NCI-H146 (cell line): ENCODE data around the gene FBXO30.

ENCODE experiments used
- DNase-seq: peaks from one replicate; lab custom pipeline; 2025; lab: John Stamatoyannopoulos, UW

The FBXO30 gene

GRCh38 chr6:145814501-145815308 is at the start of gene FBXO30:
Gene FBXO30 (minus strand): TSS chr6:145814795. CDS start chr6:145806405, 8,390 bp downstream.
- peak; percentile 95 for DNase-seq

DNA sequence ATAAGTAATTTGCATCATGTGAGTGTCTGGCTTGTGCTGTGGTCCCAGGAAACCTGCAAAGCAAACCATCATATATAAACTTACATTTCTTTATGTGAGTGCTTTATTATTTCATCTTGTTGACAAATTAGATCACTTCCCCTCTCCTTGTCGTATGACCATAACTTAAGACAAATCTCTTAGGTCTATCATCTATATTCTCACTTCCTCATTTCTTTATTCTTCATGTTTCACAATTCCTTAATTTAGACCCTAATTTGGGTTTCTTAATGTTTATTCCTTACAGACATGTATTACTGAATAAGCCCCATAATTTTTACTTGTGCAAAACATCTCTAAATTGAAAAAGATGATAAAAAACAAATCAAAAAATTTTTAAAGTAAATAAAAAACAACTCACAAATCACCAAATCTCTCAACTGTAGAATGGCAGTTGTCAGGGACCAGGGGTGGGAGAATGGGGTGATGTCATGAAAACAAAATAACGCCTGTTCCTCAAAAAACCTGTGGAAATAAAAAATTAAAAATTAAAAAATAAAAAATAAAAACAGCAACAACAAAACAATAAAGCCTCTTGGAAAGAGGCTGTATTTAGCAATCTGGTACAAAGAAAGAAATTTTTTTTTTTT is 49.5 kb upstream of the FBXO30 start:
- no peak for DNase-seq

- no peak for DNase-seq
Observed at GRCh38 chr6:145863366-145863765, 48.8 kb upstream of the FBXO30 start.

DNA sequence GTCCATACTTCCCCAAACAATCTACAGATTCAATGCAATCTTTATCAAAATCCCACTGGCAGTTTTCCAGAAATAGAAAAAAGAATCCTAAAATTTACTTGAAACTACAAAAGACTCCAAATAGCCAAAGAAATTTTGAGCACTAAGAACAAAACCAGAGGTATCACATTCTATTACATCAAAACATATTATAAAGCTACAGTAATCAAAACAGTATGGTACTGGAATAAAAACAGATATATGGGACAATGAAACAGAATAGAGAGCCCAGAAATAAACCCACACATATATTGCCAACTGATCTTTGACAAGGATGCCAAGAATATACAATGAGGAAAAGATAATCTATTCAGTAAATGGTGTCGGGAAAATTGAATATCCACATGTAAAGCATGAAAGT is 46.0 kb upstream of the FBXO30 start:
- no peak for DNase-seq

DNA sequence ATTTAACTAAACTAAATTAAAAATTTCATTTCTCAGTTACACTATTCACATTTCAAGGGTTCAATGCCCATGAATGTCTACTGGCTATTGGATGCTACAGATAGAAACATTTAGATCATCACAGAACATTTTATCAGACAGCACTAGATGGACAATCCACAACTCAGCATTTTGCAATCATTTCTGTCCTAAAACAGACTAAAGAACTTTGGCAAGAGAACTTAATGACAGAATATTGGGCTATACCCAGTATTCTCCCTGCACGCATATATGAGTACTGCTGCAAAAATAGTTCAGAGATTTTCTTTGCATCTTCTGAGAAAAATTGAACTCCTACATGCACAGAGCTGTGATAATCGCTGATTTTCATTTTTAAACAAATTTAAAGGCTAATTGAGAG is 36.1 kb upstream of the FBXO30 start:
- no peak for DNase-seq

GRCh38 chr6:145848541-145848940 is 33.9 kb upstream of the FBXO30 start:
- DNase-seq = no peak

DNA sequence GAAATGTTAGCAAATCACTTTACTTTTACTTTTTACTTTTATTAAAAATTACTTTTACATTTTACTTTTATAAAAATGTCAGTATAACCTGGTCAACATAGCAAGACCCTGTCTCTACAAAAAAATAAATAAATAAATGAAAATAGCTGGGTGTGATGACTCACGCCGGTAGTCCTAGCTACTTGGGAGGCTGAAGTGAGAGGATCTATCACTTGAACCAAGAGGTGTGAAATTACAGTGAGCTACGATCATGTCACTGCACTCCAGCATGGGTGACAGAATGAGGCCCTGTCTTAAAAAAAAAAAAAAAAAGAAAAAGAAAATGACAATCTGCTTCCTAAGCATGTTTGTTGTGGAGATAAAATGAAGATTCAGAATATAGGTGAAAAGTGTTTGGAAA is 31.0 kb upstream of the FBXO30 start:
- DNase-seq = no peak

DNA sequence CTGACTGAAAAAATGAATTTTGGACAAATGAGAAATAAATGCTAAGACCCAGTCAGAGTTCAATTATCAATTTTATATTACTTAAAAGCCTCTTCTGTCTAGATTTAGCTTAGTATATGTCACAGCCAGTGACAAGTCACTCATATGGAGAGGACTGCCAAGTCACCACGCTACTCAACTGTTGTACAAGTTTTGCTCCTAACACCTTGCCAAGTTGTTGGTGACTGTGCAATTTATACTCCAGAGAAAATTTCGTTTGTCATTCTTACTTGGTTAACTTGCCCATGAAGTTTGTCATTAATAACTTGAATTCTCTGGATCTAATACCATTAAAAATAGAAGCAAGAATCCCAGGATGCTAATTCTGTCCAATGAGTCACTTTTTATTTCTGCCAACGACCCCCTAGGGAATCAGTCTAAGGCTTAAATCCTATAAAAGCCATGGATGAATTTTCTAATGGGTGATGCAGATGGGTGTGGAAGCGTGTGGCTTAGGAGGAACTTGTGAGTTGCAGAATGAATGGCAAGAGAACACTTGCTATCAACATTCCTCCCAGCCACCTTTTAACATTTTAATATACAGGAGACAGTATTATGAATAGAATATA is 30.4 kb upstream of the FBXO30 start:
- no peak for DNase-seq

- no peak for DNase-seq
Observed at GRCh38 chr6:145842693-145843546, 28.3 kb upstream of the FBXO30 start.

DNA sequence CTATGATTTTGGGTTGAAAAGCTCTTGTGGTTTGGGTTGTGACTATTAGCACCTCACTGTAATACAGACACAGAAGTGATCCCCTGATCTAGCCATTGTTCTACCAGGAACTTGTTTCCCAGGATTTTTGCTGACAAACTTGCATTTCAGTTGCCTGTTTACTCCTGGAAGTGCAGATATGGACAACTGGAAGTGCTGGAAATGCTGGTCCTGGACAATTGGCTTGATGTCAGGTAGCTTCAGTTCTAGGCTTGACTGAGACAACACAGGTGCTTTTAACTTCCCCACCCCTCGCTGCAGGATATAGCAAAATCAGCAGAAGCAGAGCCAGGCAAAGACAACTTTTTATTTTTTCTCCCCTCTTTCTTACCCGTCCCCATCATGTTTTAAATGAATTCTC is 27.1 kb upstream of the FBXO30 start:
- DNase-seq = no peak

GRCh38 chr6:145839653-145840052 is 25.1 kb upstream of the FBXO30 start:
- no peak for DNase-seq

DNA sequence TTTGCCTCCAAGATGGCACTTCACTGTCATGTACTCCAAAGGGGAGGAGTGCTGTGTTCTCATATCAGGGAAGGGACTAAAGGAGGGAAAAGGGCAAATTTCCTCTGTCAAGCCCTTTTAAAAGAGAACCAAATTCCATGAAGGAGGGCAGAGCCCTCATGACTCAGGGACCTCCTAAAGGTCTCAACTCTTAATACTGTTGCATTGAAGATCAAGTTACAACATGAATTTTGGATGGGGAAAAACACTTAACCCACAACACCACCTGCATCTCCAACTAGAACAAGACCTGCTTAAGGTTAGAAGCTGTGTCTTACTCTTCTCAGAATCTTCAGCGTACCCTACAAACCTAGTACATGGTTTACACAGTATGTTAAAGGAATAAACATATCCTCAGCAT is 23.7 kb upstream of the FBXO30 start:
- no peak for DNase-seq

GRCh38 chr6:145836772-145837171 is 22.2 kb upstream of the FBXO30 start:
- DNase-seq = no peak

DNA sequence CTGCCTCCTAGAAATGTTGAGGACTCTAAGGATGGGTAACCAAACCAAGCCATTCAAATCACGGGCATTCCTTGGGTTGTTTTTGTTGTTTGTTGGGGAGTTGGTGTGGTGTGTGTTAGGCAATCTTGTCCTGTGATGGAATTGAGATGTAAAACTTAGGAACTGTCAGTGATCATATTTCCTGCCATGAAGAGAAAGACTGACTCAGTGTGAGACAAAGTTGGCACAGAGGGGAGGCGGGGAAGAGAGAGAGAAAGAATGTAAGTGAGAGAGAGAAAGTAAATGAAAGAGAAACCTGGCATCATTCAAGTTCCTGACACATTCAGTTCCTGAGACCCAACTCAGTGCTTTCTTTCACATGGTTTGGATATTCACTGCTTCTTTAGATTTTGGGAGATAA is 21.6 kb upstream of the FBXO30 start:
- no peak for DNase-seq

DNA sequence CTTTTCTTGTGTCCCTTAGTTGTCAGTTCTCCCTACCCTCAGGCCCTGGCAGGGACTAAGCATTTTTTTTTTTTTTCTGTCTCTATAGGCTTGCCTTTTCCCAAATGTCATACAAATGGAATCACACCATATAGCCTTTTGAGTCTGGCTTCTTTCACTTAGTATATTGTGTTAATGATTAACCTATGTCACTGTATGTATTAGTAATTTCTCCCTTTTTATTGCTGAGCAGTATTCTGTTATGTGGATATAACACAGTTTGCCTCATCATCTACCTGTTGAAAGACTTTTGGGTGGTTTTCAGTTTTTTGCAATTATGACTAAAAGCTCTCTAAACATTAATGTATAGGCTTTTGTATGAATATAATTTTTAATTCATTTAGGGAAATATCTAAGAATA is 16.0 kb upstream of the FBXO30 start:
- DNase-seq = no peak

DNA sequence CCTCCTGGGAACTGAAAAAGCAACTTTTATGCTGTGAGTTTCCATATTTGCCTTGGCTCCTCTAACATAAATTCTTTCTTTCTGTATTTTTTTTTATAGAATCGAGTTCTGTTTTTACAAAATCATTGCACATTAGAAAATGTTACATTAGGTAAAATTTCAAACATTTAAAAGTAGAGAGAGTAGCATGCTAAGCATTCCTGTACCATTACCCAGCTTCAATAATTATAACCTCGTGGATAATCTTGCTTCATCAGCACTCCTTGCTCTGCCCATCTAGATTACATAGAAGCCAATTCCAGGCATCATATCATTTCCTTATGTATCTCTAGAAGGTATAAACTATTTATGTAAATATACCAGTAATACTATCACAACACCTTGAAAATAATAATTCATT is 15.4 kb upstream of the FBXO30 start:
- no peak for DNase-seq

- DNase-seq = no peak
Observed at GRCh38 chr6:145829102-145829501, 14.5 kb upstream of the FBXO30 start.

DNA sequence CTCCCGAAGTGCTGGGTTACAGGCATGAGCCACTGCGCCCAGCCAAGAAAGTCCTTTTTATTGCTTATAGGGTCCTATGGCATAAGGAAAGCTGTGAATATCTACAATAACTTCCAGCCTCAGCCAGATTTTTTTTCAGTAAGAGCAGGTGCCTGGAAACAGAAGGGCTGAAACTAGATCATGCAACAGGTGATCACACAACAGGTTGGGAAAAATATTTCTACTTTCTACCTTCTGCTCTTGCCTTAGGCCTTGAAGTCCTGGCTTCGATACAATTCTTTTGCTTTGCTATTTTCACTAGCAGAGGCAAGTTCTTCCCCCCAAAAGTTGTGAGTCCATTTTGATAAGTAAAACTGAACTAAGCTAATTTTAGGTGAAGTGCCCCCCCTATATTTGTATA is 9.7 kb upstream of the FBXO30 start:
- no peak for DNase-seq

- no peak for DNase-seq
Observed at GRCh38 chr6:145823328-145823944, 8.8 kb upstream of the FBXO30 start.

DNA sequence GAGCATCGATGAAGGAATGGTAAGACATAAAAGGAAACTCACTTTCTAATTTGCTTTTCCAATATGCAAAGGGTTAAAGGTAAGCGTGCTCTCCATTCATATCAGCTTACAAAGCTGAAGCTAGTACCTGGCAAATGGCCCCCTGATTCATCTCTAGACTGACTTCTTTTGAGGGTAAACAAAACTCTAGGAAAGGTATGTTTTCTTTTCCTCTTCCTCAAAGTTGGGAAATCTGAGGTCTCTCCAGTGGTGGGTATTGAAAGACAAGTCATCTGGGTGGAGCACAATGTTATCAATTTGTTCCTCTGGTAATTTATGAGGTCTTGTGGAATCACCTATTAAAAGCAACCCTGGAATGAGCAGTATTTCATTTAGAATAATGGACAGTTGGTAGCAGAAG is 7.9 kb upstream of the FBXO30 start:
- DNase-seq = no peak

DNA sequence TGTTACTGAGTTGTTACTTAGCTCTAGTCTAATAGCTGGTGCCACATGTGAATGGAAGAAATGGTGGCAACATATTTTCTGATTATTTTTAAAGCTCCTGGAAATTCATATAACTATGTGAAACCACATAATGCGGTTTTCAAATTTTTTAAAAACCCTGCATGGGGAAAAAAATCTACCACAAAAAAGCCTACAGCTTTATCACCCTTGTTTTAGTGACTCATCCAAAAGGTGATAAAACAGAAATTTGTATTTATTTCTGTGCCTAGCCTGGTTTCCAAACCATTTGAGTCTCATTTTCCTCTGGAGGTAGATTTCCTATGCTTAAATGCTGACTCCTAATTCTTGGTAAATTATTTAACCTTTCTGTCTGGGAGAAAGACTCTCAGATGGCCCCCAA is 5.4 kb upstream of the FBXO30 start:
- DNase-seq = no peak

DNA sequence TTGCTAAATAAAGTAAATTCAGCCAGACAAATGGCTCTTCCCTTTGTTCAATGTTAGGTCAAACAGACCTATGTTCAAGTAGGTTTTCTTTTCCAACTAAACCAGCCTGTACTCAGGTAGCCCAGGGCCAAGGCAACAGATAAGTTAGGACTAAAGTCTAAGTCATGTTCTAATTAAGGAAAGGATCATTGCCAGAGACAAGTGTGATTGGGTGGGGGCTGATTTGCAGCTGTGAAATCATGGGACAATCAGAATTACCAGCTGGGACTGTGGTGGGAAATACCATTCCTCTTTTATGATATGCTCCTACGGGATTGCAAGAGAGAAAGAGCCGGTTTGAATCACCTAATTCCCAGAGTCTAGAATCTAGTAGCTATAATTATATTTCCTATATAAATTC is 4.2 kb upstream of the FBXO30 start:
- DNase-seq = no peak
